ENCODE data around the gene NKAIN2. TPM values are rescaled to one million over a fixed set of nuclear protein-coding genes. Genes with fewer than 3 reads are reported as not detected.

Gene NKAIN2
- total RNA-seq, 1 donor from 2014 or later, result not detected

- Histone ChIP-seq H3K4me3 (no peak overlapping the region), H3K36me3 (no peaks in the 10 kb centered on the region), H3K27ac (no peak overlapping the region), H3K27me3 (no peaks in the 10 kb centered on the region), H3K4me1 (no peaks in the 10 kb centered on the region), H3K9me3 (no peaks in the 10 kb centered on the region)
- no peak for TF ChIP-seq CTCF (IDR thresholded peaks at IDR 0.05)
- intact Hi-C loops (cut with DNase I), result no loop called here
- no peak for ATAC-seq
- no peak for DNase-seq
These were observed 15.3 kb upstream of the NKAIN2 start for GRCh38 chr6:123788319-123788718.

DNA sequence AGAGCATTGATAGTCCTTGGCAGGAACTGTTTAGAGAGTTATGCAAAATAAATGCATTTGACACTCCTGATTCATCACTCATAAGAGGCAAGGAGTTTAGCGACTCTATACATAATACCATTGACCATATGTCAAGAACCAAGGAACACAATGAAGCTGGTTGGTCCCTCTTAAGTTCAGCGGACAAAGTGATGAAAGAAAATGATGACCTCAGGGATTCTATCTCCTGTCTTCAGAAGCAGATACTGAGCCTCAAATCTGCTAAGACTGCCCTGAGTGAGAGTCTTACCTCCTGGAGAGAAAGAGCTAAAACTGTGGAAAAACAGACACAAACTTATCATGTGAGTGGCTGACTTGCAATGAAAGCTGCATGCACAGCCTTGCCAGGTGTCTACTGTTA, 9.5 kb upstream of the NKAIN2 start:
- DNase-seq (no peak), ATAC-seq (no peak)
- Histone ChIP-seq H3K27me3 (no peaks in the 10 kb centered on the region), H3K4me1 (no peaks in the 10 kb centered on the region), H3K36me3 (no peaks in the 10 kb centered on the region), H3K4me3 (no peak overlapping the region), H3K27ac (no peak overlapping the region), H3K9me3 (no peaks in the 10 kb centered on the region)
- TF ChIP-seq CTCF (IDR thresholded peaks at IDR 0.05), result no peak
- intact Hi-C loops (cut with DNase I), result no loop called here

- ATAC-seq (no peak), DNase-seq (no peak)
- H3K4me3 ChIP-seq, result no peak overlapping the region
- no peak overlapping the region for H3K27ac ChIP-seq
- H3K9me3 ChIP-seq, result no peaks in the 10 kb centered on the region
- TF ChIP-seq CTCF (IDR thresholded peaks at IDR 0.05), result no peak
- no peaks in the 10 kb centered on the region for H3K27me3 ChIP-seq
- no peaks in the 10 kb centered on the region for H3K36me3 ChIP-seq
- H3K4me1 ChIP-seq, result no peaks in the 10 kb centered on the region
- intact Hi-C loops (cut with DNase I), result no loop called here
These were observed 8.9 kb upstream of the NKAIN2 start for GRCh38 chr6:123794799-123795198.

DNA sequence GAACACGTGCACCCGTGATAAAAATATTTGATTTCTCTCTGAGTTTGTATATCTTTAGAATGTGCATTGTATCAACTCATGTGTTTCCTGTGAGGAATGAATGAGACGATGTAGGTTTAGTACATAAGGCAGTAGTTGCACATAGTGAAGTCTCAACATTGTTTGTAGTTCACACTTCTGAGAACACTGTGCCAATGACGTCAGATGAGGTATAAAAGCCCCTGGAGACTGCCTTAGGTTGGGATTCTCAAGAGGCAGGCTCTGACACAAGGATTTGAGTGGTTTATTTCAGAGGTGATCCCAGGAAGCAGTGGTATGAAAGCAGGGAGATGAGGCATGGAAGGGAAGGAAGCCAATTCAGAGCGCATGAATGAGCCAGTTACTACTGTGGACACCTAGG, 2.6 kb upstream of the NKAIN2 start:
- ATAC-seq (no peak), DNase-seq (no peak)
- no peak for TF ChIP-seq CTCF (IDR thresholded peaks at IDR 0.05)
- Histone ChIP-seq H3K4me1 (peaks cover 6% of the 10 kb centered on the region), H3K27ac (no peak overlapping the region), H3K4me3 (no peak overlapping the region), H3K9me3 (no peaks in the 10 kb centered on the region), H3K36me3 (no peaks in the 10 kb centered on the region), H3K27me3 (peaks cover 36% of the 10 kb centered on the region)
- intact Hi-C loops (cut with DNase I), result no loop called here

GRCh38 chr6:123802351-123802696, 1.3 kb upstream of the NKAIN2 start:
- ATAC-seq (no peak), DNase-seq (no peak)
- peaks cover 6% of the 10 kb centered on the region for H3K4me1 ChIP-seq
- peaks cover 41% of the 10 kb centered on the region for H3K27me3 ChIP-seq
- H3K27ac ChIP-seq, result no peak overlapping the region
- H3K36me3 ChIP-seq, result no peaks in the 10 kb centered on the region
- no peak for TF ChIP-seq CTCF (IDR thresholded peaks at IDR 0.05)
- peak overlapping the region; percentile 47 for H3K4me3 ChIP-seq
- intact Hi-C loops (cut with DNase I), result no loop called here
- no peaks in the 10 kb centered on the region for H3K9me3 ChIP-seq
